ENCODE results near the gene DDAH1.

GRCh38 chr1:85319931-85320330 lies 145.0 kb downstream of the DDAH1 start:
- TF ChIP-seq CTCF (conservative IDR thresholded peaks at IDR 0.05; ENCODE audit: low read depth in 2 of 2) = no peak
- no peak for TF ChIP-seq EZH2phosphoT487 (IDR thresholded peaks at IDR 0.05; ENCODE audit: unreplicated experiment)
- no peak for TF ChIP-seq CREB1 (CRISPR knock-in tag; IDR thresholded peaks at IDR 0.05; ENCODE audit: low read depth)
- no peak for TF ChIP-seq EZH2 (IDR thresholded peaks at IDR 0.05; ENCODE audit: low read depth, unreplicated experiment)
- no peak for TF ChIP-seq ZNF331 (CRISPR knock-in tag; IDR thresholded peaks at IDR 0.05; ENCODE audit: low read depth)
- TF ChIP-seq REST (IDR thresholded peaks at IDR 0.05; ENCODE audit: unreplicated experiment) = no peak
- no peak for TF ChIP-seq POLR2AphosphoS5 (IDR thresholded peaks at IDR 0.05; ENCODE audit: low read depth)
- TF ChIP-seq ZNF462 (CRISPR knock-in tag; IDR thresholded peaks at IDR 0.05) = no peak
- no peak for TF ChIP-seq ETS1 (IDR thresholded peaks at IDR 0.05)
- TF ChIP-seq ZNF114 (CRISPR knock-in tag; IDR thresholded peaks at IDR 0.05) = no peak

All from GM23338 (cell line).